HG03439 (cell line): ENCODE results near the gene RANBP10.
A peak's percentile ranks its signal among the peaks of the same experiment; 100 is the strongest.
"Not testable (repeated sequence)": the region's sequence is repeated elsewhere in the genome, so short reads cannot be mapped to it uniquely, and the experiment has no call there.

Experiments
- ATAC-seq: cut with Tn5 transposase; IDR thresholded peaks from one replicate; pipeline ENCODE4 v1.9.1; 2021; ENCODE audit warnings: mild to moderate bottlenecking, moderate library complexity; ENCODE audit not compliant: unreplicated experiment

The RANBP10 gene

DNA sequence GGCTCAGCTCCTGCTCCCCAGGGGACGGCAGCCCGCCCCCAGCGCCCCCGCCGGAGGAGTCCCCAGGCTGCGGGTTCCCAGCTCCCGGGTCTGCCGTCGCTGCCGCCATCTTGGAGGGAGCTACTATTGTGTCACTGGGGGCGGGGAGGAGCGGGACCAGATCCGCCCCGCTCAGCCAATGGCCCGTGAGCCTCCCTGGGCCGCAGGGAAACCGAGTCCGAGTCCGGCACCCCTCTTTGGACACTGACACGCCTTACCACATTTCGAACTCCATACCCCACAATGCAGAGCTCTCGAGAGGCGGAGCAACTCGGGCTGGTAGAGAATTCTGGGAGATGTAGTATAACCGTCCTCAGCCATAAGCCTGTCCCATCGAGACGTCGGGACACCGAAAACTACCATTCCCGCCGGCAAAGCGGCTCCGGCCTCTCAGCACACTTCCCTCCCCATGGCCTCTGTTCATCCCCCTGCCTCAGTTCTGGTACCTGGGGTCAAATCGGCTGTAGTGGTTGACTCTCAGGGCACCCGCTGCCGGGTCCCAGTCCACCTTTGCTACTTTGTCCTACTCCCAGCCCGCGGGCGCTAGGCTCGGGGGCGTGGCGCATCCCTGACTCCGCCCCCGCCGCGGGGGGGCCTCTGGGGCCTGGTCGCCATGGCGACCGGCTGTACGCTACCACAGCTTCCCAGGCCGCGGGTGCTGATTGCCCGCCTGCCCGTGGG is at the start of gene RANBP10, which contains the start of gene TSNAXIP1:
RANBP10 (minus strand) TSS at position 133 of the 720 bp plus-strand sequence; CDS start at position 109, 24 bp downstream.
TSNAXIP1 (plus strand) TSS at position 462 of the 720 bp plus-strand sequence. CDS start 261 bp downstream, outside the sequence.
- peak; percentile 95 for ATAC-seq

DNA sequence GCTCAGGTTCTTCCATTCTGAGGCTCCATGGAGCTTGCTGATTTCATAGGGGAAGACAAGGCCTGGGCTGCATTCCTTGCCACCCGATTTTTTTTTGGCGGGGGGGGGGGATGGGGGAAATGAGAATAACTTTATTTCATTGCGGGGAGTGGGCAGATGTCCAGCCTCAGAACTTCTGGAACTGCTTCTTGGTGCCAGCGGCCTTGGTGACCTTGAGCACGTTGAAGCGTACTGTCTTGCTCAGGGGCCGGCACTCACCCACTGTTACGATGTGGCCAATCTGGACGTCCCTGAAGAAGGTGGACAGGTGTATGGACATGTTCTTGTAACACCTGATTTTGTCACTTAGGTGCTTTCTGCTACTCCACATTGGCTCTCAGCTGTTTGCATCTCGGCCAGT is 49.4 kb upstream of the RANBP10 start:
- ATAC-seq = no peak

DNA sequence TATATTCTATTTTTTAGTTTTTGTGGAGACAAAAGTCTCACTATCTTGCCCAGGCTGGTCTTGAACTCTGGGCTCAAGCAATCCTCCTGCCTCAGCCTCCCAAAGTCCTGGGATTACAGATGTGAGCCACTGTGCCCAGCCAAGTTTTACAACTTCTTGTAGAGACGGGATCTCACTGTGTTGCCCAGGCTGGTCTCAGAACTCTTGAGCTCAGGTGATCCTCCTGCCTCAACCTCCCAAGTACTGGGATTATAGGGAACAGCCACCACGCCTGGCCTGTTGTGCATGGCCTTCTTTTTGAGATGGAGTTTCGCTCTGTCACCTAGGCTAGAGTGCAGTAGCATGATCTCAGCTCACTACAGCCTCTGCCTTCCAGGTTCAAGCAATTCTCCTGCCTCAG is 47.3 kb upstream of the RANBP10 start:
- ATAC-seq = no peak

DNA sequence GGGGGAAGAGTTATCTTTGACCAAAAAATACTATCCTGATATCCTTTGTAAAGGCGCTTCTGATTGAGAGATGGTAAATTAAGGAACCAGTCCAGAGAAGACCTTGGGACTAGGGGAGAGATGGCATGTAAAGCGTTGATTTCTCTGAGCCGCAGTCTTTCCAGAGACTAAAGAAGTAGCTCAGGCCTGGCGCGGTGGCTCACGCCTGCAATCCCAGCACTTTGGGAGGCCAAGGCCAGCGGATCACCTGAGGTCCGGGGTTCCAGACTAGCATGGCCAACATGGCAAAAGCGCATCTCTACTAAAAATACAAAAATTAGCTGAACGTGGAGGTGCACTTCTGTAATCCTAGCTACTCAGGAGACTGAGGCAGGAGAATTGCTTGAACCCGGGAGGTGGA is 41.8 kb upstream of the RANBP10 start:
- no peak for ATAC-seq

DNA sequence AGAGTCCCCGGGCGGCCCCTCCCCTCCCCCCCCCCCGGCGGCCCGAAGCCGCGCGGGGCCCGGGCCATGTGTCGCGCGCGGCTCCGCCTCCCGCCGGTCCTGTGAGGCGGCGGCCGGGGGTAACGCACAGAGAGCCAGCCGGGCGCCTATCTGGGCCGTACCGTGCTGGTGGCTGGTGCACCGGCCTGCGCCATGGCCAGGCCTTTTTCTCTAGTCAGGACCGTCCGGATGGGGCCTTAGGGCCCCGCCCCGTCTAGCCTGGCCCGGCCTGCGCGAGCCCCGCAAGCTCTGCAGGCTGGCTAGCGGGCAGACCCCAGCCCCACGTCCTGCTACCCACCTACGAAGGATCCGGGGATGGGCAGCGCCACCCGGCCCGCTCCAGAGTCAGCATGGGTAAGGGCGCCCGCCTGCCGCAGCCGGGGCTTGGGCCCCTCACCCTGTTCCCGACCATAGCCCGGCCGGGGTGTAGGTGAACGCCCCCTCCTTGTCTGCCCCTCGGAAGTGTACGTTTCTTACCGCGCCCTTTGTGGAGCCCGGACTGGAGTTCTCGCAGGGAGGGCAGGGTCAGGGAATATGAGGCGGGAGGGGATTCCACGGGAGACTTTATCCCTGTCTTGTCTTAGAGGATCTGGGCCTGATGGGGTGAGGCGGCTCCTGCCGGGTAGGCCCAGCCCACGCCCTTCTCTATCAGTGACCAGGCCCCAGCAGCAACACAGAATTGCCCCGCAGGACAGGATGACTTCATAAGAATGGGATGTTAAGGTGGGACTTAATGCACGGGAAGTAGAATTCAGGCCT is 40.9 kb upstream of the RANBP10 start, which contains the start of gene CENPT:
CENPT (minus strand) TSS at position 630 of the 798 bp plus-strand sequence. CDS start 13,834 bp downstream, outside the sequence.
- peak; percentile 37 for ATAC-seq

DNA sequence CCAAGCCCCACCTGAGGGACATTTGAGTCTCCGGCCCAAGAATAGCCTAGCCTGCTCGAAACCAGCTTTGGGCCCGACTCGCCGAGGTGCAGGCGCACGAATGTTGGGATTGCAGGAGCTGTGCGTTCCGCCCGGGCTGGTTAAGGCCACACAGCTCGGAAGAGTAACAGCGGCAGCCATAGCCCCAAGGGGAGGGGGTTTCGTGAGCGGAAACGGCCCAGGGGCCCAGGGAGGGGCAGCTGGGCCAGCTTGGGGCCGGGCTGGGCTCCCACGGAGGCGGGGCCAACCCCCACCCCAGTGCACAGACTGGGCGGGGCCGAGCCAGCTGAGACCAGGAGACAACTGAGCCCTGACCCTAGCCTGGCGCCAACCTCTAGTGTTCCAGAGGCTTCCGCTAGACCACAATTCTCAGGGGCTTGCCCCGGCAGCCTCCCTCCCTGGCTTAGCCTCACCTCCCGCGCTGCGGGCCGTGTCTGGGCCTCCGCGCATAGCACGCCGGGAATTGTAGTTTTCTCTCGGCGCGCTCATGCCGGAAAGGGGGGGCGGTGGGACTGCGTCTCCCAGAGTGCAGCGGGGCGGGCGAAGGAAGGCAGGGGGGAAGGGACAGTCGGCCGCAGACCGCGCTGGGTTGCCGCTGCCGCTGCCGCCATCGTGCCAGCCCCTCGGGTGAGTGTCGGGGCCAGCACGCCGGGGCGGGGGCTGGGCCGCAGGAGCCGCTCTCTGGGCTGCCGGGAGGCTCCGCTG is 40.1 kb upstream of the RANBP10 start, which contains the start of gene NUTF2:
NUTF2 (plus strand) TSS at position 614 of the 744 bp plus-strand sequence. CDS start 18,198 bp downstream, outside the sequence.
- ATAC-seq = peak; percentile 56

DNA sequence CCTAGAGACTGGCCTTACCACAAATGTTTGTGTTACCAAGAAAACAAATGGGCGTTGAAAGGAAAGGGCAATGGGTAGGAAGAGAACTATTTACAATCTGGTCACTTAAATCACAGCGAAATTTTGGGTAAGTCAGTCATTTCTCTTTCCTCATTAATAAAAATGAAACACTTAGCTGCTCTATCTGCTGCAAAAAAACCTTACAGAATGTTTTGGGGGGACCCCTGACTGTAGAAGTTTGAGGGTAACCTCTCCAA is 39.6 kb upstream of the RANBP10 start:
- ATAC-seq = no peak

DNA sequence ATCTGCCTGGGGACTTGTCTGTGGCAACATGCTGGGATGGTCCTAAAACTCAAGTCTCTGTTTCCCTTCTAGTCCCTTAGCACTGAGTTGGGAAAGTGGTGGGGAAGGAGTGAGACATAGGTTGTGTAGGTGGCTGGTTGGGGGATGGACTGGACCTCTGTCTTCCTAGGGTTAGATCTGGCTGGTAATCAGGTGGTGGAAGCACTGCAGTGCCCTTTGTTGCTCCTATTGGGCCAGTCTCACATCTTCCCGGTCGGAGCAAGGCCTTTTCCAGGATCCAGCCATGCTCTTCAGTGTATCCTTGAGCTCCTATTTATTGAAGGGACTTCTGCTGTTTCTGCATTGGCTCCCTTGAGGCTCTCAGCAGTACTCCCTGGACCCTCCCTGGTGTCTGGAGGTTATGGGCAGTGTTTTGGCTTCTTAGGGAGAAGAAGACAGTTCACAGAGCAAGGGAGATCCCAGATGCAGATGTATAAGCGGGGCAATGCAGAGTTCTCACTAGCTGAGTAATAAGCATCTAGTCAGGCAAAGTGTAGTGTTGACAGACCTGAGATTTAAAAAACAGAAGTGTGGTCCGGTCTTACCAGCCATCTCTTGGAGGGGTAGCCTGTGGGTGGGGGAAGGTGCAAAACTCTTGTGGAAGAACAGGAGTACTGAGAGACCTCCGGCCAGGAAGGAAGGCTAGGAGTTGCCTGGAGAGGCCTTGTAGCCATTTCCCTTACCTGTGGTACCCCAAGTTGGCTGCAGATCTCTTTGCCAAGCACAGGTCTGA is 39.1 kb upstream of the RANBP10 start:
- no peak for ATAC-seq

DNA sequence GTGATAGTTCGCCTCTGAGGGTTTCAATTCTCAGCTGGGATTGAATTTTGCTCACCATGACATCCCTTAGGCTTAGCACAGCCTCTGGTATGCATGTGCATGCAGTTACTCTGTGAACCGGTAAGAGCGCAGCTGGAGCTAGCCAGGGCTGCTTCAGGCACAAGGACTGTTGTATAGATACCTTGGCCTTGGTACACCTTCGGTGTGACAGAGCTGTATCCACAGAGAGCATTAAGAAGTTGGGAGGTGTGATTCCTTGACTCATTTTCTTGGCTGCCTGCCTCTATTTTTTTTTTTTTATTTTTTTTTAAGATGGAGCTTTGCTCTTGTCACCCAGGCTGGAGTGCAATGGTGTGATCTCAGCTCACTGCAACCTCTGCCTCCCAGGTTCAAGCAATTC is 38.1 kb upstream of the RANBP10 start:
- ATAC-seq = no peak

DNA sequence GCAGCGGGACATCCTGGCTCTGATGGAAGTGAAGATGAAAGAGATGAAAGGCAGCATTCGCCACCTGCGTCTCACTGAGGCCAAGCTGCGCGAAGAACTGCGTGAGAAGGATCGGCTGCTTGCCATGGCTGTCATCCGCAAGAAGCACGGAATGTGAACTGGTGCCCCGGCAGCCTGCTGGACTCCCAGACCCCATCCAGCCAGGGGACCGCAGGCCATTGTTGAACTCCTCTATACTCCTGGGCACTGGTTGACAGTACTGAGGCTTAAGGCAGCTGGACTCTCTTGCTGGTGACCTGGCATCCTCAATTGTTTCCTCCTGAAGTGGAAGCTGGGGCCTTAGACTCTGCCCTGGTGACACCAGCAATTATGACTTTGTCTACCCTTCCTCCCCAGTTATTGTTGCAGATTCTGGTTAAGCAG is 37.0 kb upstream of the RANBP10 start:
- ATAC-seq = no peak

DNA sequence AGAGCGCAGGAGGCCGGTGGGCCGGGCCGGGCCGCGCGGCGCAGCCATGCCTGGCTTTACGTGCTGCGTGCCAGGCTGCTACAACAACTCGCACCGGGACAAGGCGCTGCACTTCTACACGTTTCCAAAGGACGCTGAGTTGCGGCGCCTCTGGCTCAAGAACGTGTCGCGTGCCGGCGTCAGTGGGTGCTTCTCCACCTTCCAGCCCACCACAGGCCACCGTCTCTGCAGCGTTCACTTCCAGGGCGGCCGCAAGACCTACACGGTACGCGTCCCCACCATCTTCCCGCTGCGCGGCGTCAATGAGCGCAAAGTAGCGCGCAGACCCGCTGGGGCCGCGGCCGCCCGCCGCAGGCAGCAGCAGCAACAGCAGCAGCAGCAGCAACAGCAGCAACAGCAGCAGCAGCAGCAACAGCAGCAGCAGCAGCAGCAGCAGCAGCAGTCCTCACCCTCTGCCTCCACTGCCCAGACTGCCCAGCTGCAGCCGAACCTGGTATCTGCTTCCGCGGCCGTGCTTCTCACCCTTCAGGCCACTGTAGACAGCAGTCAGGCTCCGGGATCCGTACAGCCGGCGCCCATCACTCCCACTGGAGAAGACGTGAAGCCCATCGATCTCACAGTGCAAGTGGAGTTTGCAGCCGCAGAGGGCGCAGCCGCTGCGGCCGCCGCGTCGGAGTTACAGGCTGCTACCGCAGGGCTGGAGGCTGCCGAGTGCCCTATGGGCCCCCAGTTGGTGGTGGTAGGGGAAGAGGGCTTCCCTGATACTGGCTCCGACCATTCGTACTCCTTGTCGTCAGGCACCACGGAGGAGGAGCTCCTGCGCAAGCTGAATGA is 36.4 kb upstream of the RANBP10 start:
- ATAC-seq = peak; percentile 7

DNA sequence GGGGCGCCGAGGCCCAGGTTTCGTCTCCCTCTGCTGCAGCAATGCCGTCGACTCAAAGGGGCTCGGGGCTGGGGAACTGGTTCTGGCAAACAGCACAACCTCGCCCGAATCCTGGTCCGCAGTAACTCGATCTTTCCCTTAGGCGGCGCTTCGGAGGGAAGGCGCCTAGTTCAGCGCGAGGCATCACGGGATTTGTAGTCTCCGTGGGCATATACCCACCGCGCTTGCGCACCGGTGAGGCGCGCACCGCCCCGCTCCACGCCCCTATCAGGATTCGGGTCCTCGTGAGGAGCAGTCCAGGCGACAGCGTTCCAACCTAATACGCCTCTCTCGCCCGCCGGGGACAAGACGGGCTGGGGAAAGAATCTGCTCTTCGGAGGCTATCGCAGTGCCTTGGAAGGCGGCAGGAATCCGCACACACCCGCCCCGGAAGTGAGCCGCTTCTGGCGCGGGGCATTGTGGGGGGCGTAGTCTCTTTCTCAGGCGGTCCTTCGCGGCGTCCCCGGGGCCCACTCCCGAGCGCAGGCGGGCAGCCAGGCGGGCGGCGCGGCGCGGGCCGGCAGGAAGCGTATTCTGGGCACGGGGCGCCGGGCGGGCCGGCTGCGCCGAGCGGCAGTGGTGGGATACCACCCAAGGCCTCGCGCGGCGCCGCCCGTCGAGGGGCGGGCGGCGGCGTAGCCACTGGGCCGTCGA is 35.6 kb upstream of the RANBP10 start, which contains the start of gene THAP11:
THAP11 (plus strand) TSS at position 505 of the 693 bp plus-strand sequence. CDS start 235 bp downstream, outside the sequence.
- ATAC-seq = peak; percentile 44

DNA sequence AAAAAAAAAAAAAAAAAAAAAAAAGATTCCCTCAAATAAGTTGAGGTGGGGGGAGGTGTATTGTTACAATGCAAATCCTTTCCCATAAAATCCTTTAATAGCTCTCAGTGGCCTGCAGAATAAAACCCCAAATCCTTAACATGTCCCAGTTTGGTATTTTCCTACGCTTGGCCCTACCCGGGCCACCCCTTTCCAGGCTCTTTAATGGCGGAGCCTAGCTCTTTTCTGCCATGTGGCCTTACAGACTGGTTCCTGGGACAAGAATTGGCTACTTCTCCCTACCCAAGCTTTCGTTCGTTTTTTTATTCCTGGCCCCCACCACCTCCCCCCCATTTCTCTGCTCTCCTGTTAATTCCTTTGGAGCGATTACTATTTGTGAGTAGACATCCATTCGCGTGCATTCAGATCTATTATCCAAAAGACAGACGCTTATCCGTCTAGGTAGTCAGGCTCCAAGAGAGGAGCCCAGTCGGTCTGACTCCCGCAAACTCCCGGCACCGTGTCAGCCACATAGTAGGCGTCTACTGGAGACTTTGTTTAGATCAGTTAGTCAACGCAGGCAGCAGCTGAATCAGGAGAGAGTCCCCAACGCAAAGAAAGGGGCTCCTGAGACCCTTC is 34.9 kb upstream of the RANBP10 start:
- no peak for ATAC-seq

DNA sequence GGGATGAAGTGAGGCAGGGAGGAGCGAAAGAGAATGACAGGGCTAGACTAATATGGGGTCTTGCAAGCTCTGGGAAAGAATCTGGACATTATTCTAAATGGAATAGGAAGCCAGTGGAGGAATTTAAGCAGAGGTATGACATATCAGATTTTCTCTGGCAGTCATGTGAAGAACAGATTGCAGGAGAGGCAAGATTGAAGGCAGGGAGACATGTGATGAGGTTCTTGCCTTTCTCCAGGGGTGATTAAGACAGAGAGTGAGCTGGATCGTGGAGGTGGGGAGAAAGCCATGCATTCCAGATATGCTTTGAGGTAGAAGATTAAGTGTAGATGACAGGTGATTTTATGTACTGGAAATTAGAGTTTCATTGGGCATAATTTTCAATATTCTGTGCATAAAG is 31.5 kb upstream of the RANBP10 start:
- ATAC-seq = no peak

DNA sequence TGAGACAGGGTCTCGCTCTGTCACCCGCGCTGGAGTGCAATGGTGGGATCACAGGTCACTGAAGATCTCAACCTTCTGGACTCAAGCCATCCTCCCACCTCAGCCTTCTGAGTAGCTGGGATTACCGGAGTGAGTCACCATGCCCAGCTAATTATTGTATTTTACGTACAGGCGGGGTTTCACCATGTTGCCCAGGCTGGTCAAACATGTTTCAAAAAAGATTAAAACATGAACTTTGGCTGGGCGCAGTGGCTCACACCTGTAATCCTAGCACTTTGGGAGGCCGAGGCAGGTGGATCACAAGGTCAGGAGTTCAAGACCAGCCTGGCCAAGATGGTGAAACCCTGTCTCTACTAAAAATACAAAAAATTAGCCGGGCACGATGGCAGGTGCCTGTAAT is 30.8 kb upstream of the RANBP10 start:
- ATAC-seq = not testable (repeated sequence)

DNA sequence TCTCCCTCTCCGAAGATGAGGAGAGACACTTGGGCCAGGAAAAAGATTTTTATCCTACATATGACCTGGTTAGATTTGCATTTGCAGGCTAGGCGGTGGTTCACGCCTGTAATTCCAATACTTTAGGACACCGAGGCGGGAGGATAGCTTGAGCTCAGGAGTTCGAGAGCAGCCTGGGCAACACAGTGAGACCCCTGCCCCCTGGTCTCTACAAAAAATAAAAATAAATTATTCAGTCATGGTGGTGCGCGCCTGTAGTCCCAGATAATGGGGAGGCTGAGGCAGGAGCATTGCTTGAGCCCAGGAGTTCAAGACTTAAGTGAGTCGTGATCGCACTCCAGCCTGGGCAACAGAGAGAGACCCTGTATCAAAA is 27.9 kb upstream of the RANBP10 start:
- ATAC-seq = no peak

DNA sequence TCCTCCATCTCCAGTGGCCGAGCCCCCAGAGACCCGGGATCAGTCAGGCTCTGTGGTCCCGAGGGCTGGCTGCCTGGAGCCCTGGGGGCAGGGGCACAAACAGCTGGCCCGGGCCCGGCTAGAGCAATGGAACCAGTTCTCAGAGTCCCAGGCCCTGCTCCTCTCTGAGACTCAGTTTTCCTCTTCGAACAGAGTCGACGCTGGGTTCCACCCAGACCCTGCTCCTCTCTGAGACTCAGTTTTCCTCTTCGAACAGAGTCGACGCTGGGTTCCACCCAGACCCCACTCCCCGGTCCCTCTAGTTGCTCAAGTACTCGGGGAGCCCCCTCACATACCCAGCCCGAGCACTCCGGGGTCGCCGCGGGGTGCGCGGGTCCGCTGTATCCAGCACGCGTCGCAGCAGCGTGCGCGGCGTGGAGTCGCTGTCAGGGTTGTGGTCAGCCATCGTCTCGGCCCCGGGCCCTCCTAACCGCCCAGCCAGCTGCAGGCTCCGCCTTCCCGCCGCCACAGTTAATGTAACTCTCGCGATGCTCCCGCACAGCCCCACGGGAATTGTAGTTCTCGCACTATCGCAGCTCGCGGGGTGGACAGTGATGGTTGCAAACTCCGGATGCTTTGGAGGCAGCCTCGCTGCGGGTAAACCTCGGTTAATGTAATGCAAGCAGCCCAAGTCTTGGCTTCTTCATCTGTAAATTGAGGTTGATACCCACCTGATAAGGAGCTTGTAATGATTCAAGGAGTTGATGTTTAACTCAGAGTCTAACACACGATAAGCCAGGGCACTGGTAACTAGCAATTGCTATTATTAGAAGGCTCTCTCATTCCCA is 27.3 kb upstream of the RANBP10 start:
- peak; percentile 92 for ATAC-seq

DNA sequence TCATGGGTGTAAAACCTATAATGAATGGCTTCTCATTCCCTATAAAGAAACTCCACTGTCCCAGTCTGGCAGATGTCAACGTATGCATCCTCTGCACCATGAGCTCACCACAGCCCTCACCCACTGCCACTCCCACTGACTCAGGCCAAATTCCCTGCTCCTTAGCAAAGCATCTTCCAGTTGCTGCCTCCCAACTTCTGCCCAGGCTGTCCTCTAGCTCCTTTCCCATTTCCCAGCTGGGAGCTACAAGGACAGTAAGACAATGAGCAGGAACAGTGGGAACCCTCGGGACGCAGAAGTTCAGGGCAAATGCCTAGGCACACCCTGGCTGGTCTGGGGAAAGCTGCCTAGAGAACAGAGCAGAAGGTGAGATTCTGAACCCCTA is 26.7 kb upstream of the RANBP10 start:
- no peak for ATAC-seq
